PC-3 (cell line): ENCODE data around the gene ORC4. TPM values are rescaled to one million over a fixed set of nuclear protein-coding genes. Genes with fewer than 3 reads are reported as not detected.

ENCODE experiments used
- ATAC-seq: fragments of 200-7000 bp; cut with Tn5 transposase; 2 replicates; pipeline ENCODE4 v1.9.1; 2020; ENCODE audit warnings: mild to moderate bottlenecking, moderate library complexity
- BruUV-seq: library from RNA; stranded (reverse); fragments of 400-500 nt; replicated peaks from 2 replicates; lab custom pipeline; 2021; lab: Mats Ljungman, UMichigan
- CTCF ChIA-PET: fragments of 300-600 bp; sonication (Branson Sonifier 250); formaldehyde crosslinking; loops from one replicate; lab custom pipeline; 2022; ENCODE audit warnings: antibody characterized with exemption; lab: Charles Lee
- POLR2A ChIA-PET: fragments of 300-600 bp; sonication (Branson Sonifier 250); formaldehyde crosslinking; loops from one replicate; lab custom pipeline; 2022; ENCODE audit warnings: antibody characterized with exemption; ENCODE audit not compliant: unreplicated experiment; lab: Charles Lee
- DNase-seq: peaks from one replicate; pipeline ENCODE4 v3.0.0-alpha.2; 2015
- H2AFZ ChIP-seq: fragments of 300-600 bp; sonication (generic); 2 replicates; pipeline ENCODE4 v1.6.0; 2016; ENCODE audit warnings: antibody characterized with exemption, low read length
- H3F3A ChIP-seq: fragments of 300-600 bp; sonication (generic); one replicate; pipeline ENCODE4 v1.6.0; 2017; ENCODE audit warnings: antibody characterized with exemption, low read length, control low read depth, mild to moderate bottlenecking; ENCODE audit not compliant: unreplicated experiment
- H3K27ac ChIP-seq: fragments of 300-600 bp; sonication (generic); 2 replicates; pipeline ENCODE4 v1.5.1; 2016; ENCODE audit warnings: mild to moderate bottlenecking, low read length
- H3K27me3 ChIP-seq: fragments of 300-600 bp; sonication (generic); 2 replicates; pipeline ENCODE4 v1.6.1; 2016; ENCODE audit warnings: low read length, mixed read lengths
- H3K36me3 ChIP-seq: fragments of 300-600 bp; sonication (generic); 2 replicates; pipeline ENCODE4 v1.6.1; 2016; ENCODE audit warnings: low read depth, mixed run types, low read length, mixed read lengths
- H3K4me1 ChIP-seq: fragments of 300-600 bp; sonication (generic); 2 replicates; pipeline ENCODE4 v1.5.1; 2016; ENCODE audit warnings: low read length; ENCODE audit not compliant: insufficient read depth
- H3K4me2 ChIP-seq: fragments of 300-600 bp; sonication (generic); 2 replicates; pipeline ENCODE4 v1.6.0; 2016; ENCODE audit warnings: low read length
- H3K4me3 ChIP-seq: fragments of 300-600 bp; sonication (generic); 2 replicates; pipeline ENCODE4 v1.5.1; 2016; ENCODE audit warnings: mild to moderate bottlenecking, low read length, mixed read lengths
- H3K79me2 ChIP-seq: fragments of 300-600 bp; sonication (generic); 2 replicates; pipeline ENCODE4 v1.6.1; 2017; ENCODE audit warnings: low read length, mixed read lengths
- H3K9ac ChIP-seq: fragments of 300-600 bp; sonication (generic); 2 replicates; pipeline ENCODE4 v1.6.0; 2016; ENCODE audit warnings: mild to moderate bottlenecking, low read length
- H3K9me2 ChIP-seq: fragments of 300-600 bp; sonication (generic); replicated peaks from 2 replicates; pipeline ENCODE4 v1.6.1; 2016; ENCODE audit warnings: mixed run types, low read length, mixed read lengths
- H3K9me3 ChIP-seq: fragments of 300-600 bp; sonication (generic); 2 replicates; pipeline ENCODE4 v1.6.1; 2016; ENCODE audit warnings: low read length, mixed read lengths
- H4K20me1 ChIP-seq: fragments of 300-600 bp; sonication (generic); 2 replicates; pipeline ENCODE4 v1.6.1; 2016; ENCODE audit warnings: low read length, mixed read lengths
- CTCF ChIP-seq: fragments of 300-600 bp; sonication (generic); conservative IDR thresholded peaks from 2 replicates; pipeline ENCODE4 v1.5.1; 2017; ENCODE audit warnings: antibody characterized with exemption, low read depth, mild to moderate bottlenecking, low read length
- EZH2 ChIP-seq: fragments of 300-600 bp; sonication (generic); IDR thresholded peaks from one replicate; pipeline ENCODE4 v1.6.1; 2017; ENCODE audit warnings: antibody characterized with exemption, mild to moderate bottlenecking, low read length; ENCODE audit not compliant: unreplicated experiment
- EZH2phosphoT487 ChIP-seq: fragments of 300-600 bp; sonication (generic); IDR thresholded peaks from 2 replicates; pipeline ENCODE4 v1.6.1; 2018; ENCODE audit warnings: mild to moderate bottlenecking, antibody characterized with exemption, low read length, borderline replicate concordance
- intact Hi-C: fragments of 100-400 bp; cut with micrococcal nuclease; formaldehyde crosslinking; loops from 2 replicates; pipeline ENCODE4 v1.9.0; 2023
- total RNA-seq: library from RNA; depleted of rRNA; stranded (reverse); fragments of >200 nt; gene quantifications from 2 replicates; pipeline ENCODE4 v1.2.3, GENCODE V29; 2014

Gene ORC4
- total RNA-seq, 1 experiment from 2014 or later = 65.9 TPM

- CTCF ChIA-PET = no interaction called here
These were observed 96.7 kb downstream of the ORC4 start for GRCh38 chr2:147923846-147924245.

GRCh38 chr2:147917161-147917560 is 103.4 kb downstream of the ORC4 start:
- CTCF ChIA-PET = no interaction called here
- H3K9me3 ChIP-seq = no peaks in the 10 kb centered on the region
- intact Hi-C loops = no loop called here

More at GRCh38 chr2:147923846-147924245, 96.7 kb downstream of the ORC4 start:
- DNase-seq = no peak
- Histone ChIP-seq H3K4me2 (no peak overlapping the region), H3K9me2 (no peaks in the 10 kb centered on the region), H3K27me3 (no peaks in the 10 kb centered on the region), H3K4me1 (no peaks in the 10 kb centered on the region), H3K27ac (no peak overlapping the region), H3F3A (no peaks in the 10 kb centered on the region), H3K9ac (no peak overlapping the region), H3K36me3 (0 out of 2 replicates have a peak, but pooled peaks cover 4% of the 10 kb centered on the region), H3K4me3 (no peak overlapping the region), H3K79me2 (no peaks in the 10 kb centered on the region), H2AFZ (no peak overlapping the region), H4K20me1 (no peaks in the 10 kb centered on the region), H3K9me3 (no peaks in the 10 kb centered on the region)
- no peak for ATAC-seq
- TF ChIP-seq CTCF (no peak), EZH2 (no peak), EZH2phosphoT487 (no peak)
- BruUV-seq = no TSS peak
- POLR2A ChIA-PET = no interaction called here
- intact Hi-C loops = no loop called here

More at GRCh38 chr2:147917161-147917560, 103.4 kb downstream of the ORC4 start:
- ATAC-seq = no peak
- no peak overlapping the region for H2AFZ ChIP-seq
- no TSS peak for BruUV-seq
- no peaks in the 10 kb centered on the region for H3K36me3 ChIP-seq
- no peak overlapping the region for H3K4me2 ChIP-seq
- no peak for DNase-seq
- H3K4me3 ChIP-seq = no peak overlapping the region
- no peaks in the 10 kb centered on the region for H3F3A ChIP-seq
- POLR2A ChIA-PET = no interaction called here
- H3K27me3 ChIP-seq = no peaks in the 10 kb centered on the region
- no peaks in the 10 kb centered on the region for H4K20me1 ChIP-seq
- no peaks in the 10 kb centered on the region for H3K9me2 ChIP-seq
- no peak overlapping the region for H3K27ac ChIP-seq
- H3K9ac ChIP-seq = no peak overlapping the region
- H3K79me2 ChIP-seq = no peaks in the 10 kb centered on the region
- TF ChIP-seq EZH2 (no peak), CTCF (no peak), EZH2phosphoT487 (no peak)
- H3K4me1 ChIP-seq = peaks cover 7% of the 10 kb centered on the region; the same call in 1 of the 2 replicates
